ENCODE data around the gene TSPO.

TSPO gene

GRCh38 chr22:43126501-43127165, 24.7 kb upstream of the TSPO start:
- H3K36me3 ChIP-seq (ENCODE audit: control insufficient read depth, insufficient read depth, low read length): no peaks in the 10 kb centered on the region
- no peak overlapping the region for H3K4me2 ChIP-seq (ENCODE audit: low read length)
- no peak for TF ChIP-seq CTCF (IDR thresholded peaks at IDR 0.05)
- no peak overlapping the region for H3K4me3 ChIP-seq (ENCODE audit: low read depth, low read length)
- no peak overlapping the region for H3K9ac ChIP-seq
- no peaks in the 10 kb centered on the region for H3K27me3 ChIP-seq (ENCODE audit: control insufficient read depth, insufficient read depth, low read length)
- no peak overlapping the region for H2AFZ ChIP-seq
- H3K9me3 ChIP-seq (ENCODE audit: control insufficient read depth, low read length): no peaks in the 10 kb centered on the region
- no peak overlapping the region for H3K27ac ChIP-seq
- no peaks in the 10 kb centered on the region for H3K79me2 ChIP-seq
- H3K4me1 ChIP-seq: no peaks in the 10 kb centered on the region

GRCh38 chr22:43127166-43127908, 24.0 kb upstream of the TSPO start:
- Histone ChIP-seq H3K79me2 (no peaks in the 10 kb centered on the region), H3K36me3 (ENCODE audit: control insufficient read depth, insufficient read depth, low read length) (no peaks in the 10 kb centered on the region), H3K4me3 (ENCODE audit: low read depth, low read length) (no peak overlapping the region), H3K4me2 (ENCODE audit: low read length) (no peak overlapping the region), H3K27ac (no peak overlapping the region), H3K4me1 (no peaks in the 10 kb centered on the region), H3K9ac (no peak overlapping the region), H3K27me3 (ENCODE audit: control insufficient read depth, insufficient read depth, low read length) (no peaks in the 10 kb centered on the region), H2AFZ (no peak overlapping the region), H3K9me3 (ENCODE audit: control insufficient read depth, low read length) (no peaks in the 10 kb centered on the region)
- TF ChIP-seq CTCF (IDR thresholded peaks at IDR 0.05): no peak

- H3K9ac ChIP-seq: no peak overlapping the region
- H3K4me1 ChIP-seq: no peaks in the 10 kb centered on the region
- H3K4me2 ChIP-seq (ENCODE audit: low read length): no peak overlapping the region
- H3K4me3 ChIP-seq (ENCODE audit: low read depth, low read length): no peak overlapping the region
- no peaks in the 10 kb centered on the region for H3K36me3 ChIP-seq (ENCODE audit: control insufficient read depth, insufficient read depth, low read length)
- H3K27me3 ChIP-seq (ENCODE audit: control insufficient read depth, insufficient read depth, low read length): no peaks in the 10 kb centered on the region
- no peak for TF ChIP-seq CTCF (IDR thresholded peaks at IDR 0.05)
- H3K9me3 ChIP-seq (ENCODE audit: control insufficient read depth, low read length): no peaks in the 10 kb centered on the region
- H2AFZ ChIP-seq: no peak overlapping the region
- H3K27ac ChIP-seq: no peak overlapping the region
- H3K79me2 ChIP-seq: no peaks in the 10 kb centered on the region
These were observed 23.2 kb upstream of the TSPO start for GRCh38 chr22:43128116-43128515.

GRCh38 chr22:43128928-43129424, 22.4 kb upstream of the TSPO start:
- H2AFZ ChIP-seq: no peak overlapping the region
- no peak overlapping the region for H3K27ac ChIP-seq
- no peak overlapping the region for H3K4me2 ChIP-seq (ENCODE audit: low read length)
- H3K36me3 ChIP-seq (ENCODE audit: control insufficient read depth, insufficient read depth, low read length): no peaks in the 10 kb centered on the region
- no peaks in the 10 kb centered on the region for H3K9me3 ChIP-seq (ENCODE audit: control insufficient read depth, low read length)
- no peak for TF ChIP-seq CTCF (IDR thresholded peaks at IDR 0.05)
- H3K4me1 ChIP-seq: no peaks in the 10 kb centered on the region
- H3K9ac ChIP-seq: no peak overlapping the region
- H3K79me2 ChIP-seq: no peaks in the 10 kb centered on the region
- H3K4me3 ChIP-seq (ENCODE audit: low read depth, low read length): no peak overlapping the region
- no peaks in the 10 kb centered on the region for H3K27me3 ChIP-seq (ENCODE audit: control insufficient read depth, insufficient read depth, low read length)
